AG09319 (cell line): ENCODE data around the gene RNU6-1.

ENCODE experiments used
- DNase-seq: peaks from one replicate; pipeline ENCODE4 v3.0.0-alpha.2; 2010; ENCODE audit warnings: low read depth; ENCODE audit errors: extremely low read depth
- TF ChIP-seq, protein P1 (sequence below): IDR thresholded peaks from 2 replicates; pipeline ENCODE4 v1.5.1; 2011; ENCODE audit warnings: low read depth, mild to moderate bottlenecking, inconsistent platforms, low read length, moderate library complexity

The RNU6-1 gene

DNA sequence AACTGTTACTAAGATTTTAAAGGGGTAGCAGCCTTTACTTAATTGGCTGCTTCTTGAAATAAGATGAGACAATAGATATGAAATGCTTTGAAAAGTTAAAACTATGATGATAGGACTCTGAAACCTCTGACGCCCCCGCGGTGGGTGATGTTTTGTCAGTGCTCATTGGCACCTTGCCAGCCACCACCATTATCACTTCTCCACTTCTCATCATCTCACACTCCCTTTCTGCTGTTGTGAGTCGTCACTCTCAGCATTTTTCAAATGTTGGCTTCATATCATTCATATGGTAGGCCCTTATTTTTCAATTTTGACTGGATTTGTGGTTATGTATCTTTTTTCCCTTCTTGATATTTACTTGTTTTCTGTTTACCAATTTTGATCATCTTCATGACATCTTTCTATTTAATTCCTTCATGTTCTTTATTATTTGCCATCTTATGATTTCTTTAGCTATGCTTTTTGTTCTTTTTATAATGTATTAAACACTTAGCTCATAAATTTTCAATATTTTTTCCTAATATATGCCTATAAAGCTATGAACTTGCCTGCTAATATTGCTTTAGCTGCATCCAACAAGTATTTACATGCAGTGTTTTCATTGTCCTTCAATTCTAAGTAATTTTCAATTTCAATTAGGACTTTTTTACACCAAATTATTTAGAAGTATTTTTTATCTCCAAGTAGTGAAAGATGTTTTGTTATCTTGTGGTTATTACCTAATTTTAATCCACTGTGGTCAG, 44.8 kb downstream of the RNU6-1 start:
- TF ChIP-seq, protein P1, sequence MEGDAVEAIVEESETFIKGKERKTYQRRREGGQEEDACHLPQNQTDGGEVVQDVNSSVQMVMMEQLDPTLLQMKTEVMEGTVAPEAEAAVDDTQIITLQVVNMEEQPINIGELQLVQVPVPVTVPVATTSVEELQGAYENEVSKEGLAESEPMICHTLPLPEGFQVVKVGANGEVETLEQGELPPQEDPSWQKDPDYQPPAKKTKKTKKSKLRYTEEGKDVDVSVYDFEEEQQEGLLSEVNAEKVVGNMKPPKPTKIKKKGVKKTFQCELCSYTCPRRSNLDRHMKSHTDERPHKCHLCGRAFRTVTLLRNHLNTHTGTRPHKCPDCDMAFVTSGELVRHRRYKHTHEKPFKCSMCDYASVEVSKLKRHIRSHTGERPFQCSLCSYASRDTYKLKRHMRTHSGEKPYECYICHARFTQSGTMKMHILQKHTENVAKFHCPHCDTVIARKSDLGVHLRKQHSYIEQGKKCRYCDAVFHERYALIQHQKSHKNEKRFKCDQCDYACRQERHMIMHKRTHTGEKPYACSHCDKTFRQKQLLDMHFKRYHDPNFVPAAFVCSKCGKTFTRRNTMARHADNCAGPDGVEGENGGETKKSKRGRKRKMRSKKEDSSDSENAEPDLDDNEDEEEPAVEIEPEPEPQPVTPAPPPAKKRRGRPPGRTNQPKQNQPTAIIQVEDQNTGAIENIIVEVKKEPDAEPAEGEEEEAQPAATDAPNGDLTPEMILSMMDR = no peak
- no peak for DNase-seq

DNA sequence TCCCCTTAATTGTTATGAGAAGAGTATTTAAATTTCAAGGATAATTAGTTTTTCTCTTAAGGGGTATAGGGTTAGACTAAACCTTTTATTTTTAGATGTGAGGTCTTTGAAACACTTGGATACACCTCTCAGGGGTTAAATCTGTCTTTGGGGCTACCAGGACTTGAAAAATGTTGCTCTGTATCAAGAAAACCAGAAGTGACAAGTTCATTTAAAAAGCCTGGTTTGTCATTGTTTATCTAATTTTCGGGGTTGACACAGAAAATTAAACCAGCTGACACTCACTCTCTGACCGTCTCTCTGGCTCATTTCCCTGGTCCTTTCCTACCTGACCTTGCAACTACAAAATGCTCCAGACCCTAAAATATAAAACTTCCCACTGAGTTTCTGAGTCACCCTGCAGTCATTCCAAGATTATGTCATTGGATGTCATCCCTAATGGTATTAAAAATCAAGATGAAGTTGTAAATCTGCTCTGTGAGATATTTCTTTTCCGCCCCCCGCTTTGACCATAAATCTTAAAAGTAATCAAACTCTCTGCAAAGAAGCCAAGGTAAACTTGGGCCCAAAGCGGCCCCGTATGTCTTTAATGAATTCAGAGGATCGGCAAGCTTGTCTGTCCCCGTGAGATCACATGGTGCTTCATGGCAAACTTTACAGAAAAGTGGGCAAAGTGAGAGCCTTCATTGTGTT, 47.4 kb downstream of the RNU6-1 start:
- DNase-seq = no peak
- TF ChIP-seq, protein P1 = no peak

DNA sequence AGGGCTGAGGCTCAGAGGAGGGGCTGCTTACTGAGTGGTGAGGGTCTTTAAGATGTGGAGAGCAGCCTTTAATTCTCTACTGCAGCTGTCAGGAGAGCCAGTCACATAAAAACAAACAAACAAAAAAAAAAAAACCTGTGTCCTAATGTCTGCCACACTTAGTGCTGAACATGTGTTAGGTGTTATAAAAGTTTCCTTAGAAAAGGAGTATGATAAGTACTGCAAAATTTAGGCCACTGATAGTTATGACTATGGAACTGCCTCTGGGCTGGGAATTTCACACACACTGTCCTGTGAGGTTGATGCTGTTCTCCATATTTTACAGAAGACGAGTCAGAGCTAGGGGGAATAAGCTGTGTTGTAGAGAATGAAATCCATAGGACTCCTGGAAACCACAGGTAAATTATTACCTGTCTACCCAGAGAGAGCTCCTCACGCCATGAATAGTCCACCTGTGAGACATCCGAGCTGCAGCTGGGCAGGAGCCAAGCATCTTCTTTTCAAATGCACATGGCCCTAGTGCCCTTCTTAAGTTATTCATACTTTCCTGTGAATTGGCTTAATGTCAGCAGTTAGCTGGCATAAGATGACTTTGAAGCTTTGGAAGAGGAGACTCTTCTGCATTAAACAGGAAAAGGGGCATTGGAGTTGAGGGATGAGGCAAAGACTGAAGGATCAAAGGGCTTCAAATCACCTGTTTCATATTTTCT, 49.1 kb downstream of the RNU6-1 start:
- DNase-seq = no peak
- TF ChIP-seq, protein P1 = no peak
